GM19463 (cell line): ENCODE results near the gene RXRB.

Experiments
- ATAC-seq: cut with Tn5 transposase; IDR thresholded peaks from one replicate; pipeline ENCODE4 v1.9.1; 2021; ENCODE audit warnings: mild to moderate bottlenecking, moderate library complexity; ENCODE audit not compliant: unreplicated experiment

RXRB gene

GRCh38 chr6:33177552-33178446 is 22.7 kb downstream of the RXRB start:
- no peak for ATAC-seq

- no peak for ATAC-seq
Measured at GRCh38 chr6:33176906-33177305, 23.6 kb downstream of the RXRB start.

- no peak for ATAC-seq
Measured at GRCh38 chr6:33175436-33176069, 24.9 kb downstream of the RXRB start.

- ATAC-seq: no peak
Measured at GRCh38 chr6:33174784-33175183, 25.7 kb downstream of the RXRB start.

GRCh38 chr6:33173535-33174180 is 26.8 kb downstream of the RXRB start:
- no peak for ATAC-seq

- no peak for ATAC-seq
Measured at GRCh38 chr6:33172688-33173534, 27.6 kb downstream of the RXRB start.

- no peak for ATAC-seq
Measured at GRCh38 chr6:33171880-33172687, 28.4 kb downstream of the RXRB start.

- ATAC-seq: no peak
Measured at GRCh38 chr6:33171016-33171879, 29.2 kb downstream of the RXRB start.

- ATAC-seq: no peak
Measured at GRCh38 chr6:33170176-33171015, 30.1 kb downstream of the RXRB start.

- ATAC-seq: no peak
Measured at GRCh38 chr6:33169291-33170175, 30.9 kb downstream of the RXRB start.

- ATAC-seq: no peak
Measured at GRCh38 chr6:33168639-33169038, 31.8 kb downstream of the RXRB start.

- ATAC-seq: no peak
Measured at GRCh38 chr6:33168284-33168601, 32.2 kb downstream of the RXRB start.

- ATAC-seq: no peak
Measured at GRCh38 chr6:33167374-33168283, 32.8 kb downstream of the RXRB start.

- no peak for ATAC-seq
Measured at GRCh38 chr6:33166811-33167210, 33.7 kb downstream of the RXRB start.

- ATAC-seq: no peak
Measured at GRCh38 chr6:33166363-33166762, 34.1 kb downstream of the RXRB start.

- no peak for ATAC-seq
Measured at GRCh38 chr6:33165581-33166258, 34.7 kb downstream of the RXRB start.
